ENCODE results near the gene AP2B1.

Gene AP2B1

DNA sequence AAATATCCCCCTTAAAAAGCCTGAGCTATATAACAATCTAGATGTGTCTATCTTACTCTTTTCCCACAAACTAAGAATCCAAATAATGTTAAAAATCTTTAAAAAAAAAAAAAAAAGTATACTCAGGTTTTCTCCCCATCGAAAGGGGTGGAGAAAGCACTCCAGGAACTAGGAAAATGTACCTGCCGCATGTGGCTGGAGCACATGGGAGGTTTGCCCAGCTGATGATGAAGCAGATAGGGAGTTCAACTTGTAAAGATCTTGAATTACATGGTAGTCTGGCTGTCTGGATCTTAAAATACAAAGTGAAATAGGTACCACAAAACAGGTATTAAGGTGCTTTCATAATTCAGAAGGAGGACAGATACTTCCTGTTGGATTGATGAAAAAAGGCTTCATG lies 17.7 kb upstream of the AP2B1 start:
- no peak for DNase-seq (ENCODE audit: low read depth)
- TF ChIP-seq, protein P1, sequence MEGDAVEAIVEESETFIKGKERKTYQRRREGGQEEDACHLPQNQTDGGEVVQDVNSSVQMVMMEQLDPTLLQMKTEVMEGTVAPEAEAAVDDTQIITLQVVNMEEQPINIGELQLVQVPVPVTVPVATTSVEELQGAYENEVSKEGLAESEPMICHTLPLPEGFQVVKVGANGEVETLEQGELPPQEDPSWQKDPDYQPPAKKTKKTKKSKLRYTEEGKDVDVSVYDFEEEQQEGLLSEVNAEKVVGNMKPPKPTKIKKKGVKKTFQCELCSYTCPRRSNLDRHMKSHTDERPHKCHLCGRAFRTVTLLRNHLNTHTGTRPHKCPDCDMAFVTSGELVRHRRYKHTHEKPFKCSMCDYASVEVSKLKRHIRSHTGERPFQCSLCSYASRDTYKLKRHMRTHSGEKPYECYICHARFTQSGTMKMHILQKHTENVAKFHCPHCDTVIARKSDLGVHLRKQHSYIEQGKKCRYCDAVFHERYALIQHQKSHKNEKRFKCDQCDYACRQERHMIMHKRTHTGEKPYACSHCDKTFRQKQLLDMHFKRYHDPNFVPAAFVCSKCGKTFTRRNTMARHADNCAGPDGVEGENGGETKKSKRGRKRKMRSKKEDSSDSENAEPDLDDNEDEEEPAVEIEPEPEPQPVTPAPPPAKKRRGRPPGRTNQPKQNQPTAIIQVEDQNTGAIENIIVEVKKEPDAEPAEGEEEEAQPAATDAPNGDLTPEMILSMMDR (conservative IDR thresholded peaks at IDR 0.05; ENCODE audit: low read depth, low read length) = no peak
- no peak overlapping the region for H3K4me3 ChIP-seq (ENCODE audit: low read length)

DNA sequence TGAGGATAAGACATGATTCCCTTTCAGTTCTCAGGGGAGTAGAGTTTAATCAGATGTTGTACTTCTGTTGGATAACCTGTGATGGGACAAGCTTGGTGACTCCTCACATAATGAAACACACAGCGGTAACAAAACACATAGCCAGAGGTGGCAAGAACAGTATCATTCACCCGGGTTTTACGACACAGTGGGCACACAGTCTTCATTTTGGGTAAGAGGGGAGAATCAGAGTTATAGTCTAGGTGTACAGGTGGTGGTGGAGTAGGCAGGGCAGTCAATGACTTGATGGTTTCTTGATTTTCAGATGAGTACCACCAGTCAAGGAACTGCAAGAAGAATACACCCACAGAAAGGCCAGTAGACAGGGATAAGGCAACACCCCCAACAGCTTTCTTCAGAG lies 11.4 kb upstream of the AP2B1 start:
- H3K4me3 ChIP-seq (ENCODE audit: low read length) = no peak overlapping the region
- DNase-seq (ENCODE audit: low read depth) = no peak
- TF ChIP-seq, protein P1 (conservative IDR thresholded peaks at IDR 0.05; ENCODE audit: low read depth, low read length) = no peak

DNA sequence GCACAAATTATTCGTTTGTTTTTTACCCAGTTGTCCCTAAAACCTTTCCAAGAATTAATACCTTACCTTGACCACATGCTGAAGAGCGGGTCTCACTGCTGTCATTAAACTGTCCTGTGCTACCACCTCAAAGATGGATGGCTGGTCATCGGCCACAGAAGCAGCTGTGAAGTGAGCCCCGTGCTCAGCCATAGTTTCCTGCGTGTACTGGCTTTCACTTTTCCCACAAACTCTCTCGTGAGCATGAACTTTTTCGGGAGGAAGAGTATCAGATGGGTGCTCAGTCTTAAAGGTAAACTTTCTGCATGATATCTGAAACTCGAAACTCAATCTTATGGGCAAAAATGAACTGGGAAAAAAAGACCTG lies 9.3 kb upstream of the AP2B1 start:
- TF ChIP-seq, protein P1 (conservative IDR thresholded peaks at IDR 0.05; ENCODE audit: low read depth, low read length) = no peak
- no peak for DNase-seq (ENCODE audit: low read depth)
- peak overlapping the region; percentile 97 for H3K4me3 ChIP-seq (ENCODE audit: low read length)

DNA sequence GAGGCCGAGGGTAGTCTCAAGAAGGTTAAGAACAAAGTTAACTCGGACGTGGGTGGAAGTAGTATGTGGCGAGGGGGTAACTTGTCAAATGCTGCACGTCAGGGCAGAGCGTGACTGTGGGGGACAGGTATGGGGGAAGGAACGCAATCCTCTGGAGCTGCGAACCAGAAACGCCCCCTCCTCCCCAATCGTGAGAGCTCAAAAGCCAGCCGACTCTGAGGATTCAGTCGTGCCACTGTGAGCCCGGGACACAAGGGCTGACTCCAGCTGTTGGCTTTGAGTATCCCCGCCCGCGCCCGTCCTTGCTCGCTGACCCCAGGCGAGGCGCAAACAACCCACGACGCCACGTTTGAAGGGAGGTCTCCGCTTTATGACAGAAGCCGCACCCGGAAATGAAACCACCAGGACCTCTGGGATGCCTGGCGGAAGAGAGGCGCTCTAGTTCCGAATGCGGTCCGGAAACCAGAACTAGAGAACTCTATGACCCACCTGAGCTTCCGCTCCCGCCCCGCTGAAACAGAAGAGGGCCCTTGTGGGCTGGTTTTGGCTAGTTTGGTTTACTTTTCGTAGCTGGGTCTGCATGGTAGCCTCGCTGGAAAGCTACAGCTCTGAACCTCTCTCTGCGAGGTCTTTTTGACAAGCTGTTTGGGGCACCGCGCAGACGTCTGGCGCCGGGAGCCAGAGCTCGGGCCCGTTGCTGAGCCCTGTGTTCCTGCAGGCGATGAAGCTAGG lies 8.8 kb upstream of the AP2B1 start, which contains the start of gene PEX12:
Gene PEX12, minus strand, starts transcription at position 375 of the 732 bp plus-strand sequence. CDS start 550 bp downstream, outside the sequence.
- peak; percentile 41 for DNase-seq (ENCODE audit: low read depth)
- peak within 1 kb of the TSS; percentile 97 for H3K4me3 ChIP-seq (ENCODE audit: low read length)
- TF ChIP-seq, protein P1 (conservative IDR thresholded peaks at IDR 0.05; ENCODE audit: low read depth, low read length) = no peak

DNA sequence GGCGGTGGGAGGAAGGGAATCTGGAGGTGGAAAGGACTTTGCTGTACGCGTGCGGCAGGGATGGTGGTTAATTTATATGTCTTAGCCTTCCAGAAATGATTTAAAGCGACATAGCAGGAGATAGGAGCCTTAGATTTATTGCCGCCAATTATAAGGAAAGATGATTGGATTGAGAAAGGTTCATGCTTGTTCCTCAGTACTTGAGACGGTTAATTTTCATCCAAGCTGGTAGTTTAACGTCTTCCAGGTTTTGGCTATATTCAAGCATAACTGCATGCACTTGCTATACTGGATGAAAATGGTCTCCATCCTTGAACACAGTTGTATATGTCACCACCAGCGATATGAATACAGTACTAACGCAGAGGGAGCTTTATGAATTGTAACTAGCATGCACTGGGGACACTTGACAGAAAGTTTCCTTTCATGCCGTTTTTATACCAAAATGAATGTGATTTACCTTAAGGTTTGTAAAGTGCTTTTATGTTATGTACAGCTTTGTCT lies 8.1 kb upstream of the AP2B1 start:
- peak overlapping the region; percentile 97 for H3K4me3 ChIP-seq (ENCODE audit: low read length)
- TF ChIP-seq, protein P1 (conservative IDR thresholded peaks at IDR 0.05; ENCODE audit: low read depth, low read length) = no peak
- no peak for DNase-seq (ENCODE audit: low read depth)

DNA sequence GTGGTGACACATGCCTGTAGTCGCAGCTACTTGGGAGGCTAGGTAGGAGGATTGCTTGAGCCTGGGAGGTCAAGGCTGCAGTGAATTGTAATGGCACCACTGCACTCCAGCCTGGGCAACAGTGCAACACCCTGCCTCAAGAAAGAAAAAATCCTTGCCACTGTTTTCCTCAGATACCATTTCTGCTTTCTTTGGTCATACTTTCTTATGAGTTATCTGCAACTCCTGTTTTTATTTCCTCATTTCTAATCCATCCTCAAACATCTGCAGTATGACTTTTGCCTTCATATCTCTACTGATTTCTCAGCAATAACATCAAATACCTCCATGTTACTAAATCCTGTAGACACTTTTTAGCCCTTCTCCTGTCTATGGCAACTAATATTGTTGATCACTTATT lies 3.1 kb upstream of the AP2B1 start:
- TF ChIP-seq, protein P1 (conservative IDR thresholded peaks at IDR 0.05; ENCODE audit: low read depth, low read length) = no peak
- no peak for DNase-seq (ENCODE audit: low read depth)
- no peak overlapping the region for H3K4me3 ChIP-seq (ENCODE audit: low read length)

DNA sequence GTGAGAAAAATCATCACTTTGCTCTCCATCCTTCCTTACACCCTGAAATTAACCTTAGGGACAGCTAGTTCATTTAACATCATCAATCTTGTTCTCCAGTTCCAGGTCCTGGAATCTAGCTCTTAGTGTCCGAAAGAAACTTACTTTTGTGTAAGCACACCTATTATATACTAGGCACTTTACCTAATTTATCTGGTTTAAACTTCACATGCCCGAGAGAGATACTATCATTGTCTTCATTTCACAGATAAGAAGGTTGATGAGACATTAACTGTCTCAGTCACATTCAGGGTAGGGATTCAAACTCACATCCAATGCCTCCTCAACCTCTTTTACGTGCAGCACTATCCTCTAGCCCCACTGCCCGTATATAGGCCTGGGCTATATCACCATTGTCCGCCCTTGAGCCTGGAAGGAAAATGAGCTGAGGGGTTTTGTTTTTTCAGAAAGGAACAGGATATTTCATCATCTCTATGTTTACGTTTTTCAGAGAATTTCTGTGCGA lies 501 bp upstream of the AP2B1 start:
- no peak for DNase-seq (ENCODE audit: low read depth)
- H3K4me3 ChIP-seq (ENCODE audit: low read length) = peak overlapping the region; percentile 99
- TF ChIP-seq, protein P1 (conservative IDR thresholded peaks at IDR 0.05; ENCODE audit: low read depth, low read length) = no peak
